Anterior cingulate cortex (tissue), 58 donors: Measurements from ENCODE around the gene GRAP2.
"Not testable (repeated sequence)": the region's sequence is repeated elsewhere in the genome, so short reads cannot be mapped to it uniquely, and the experiment has no call there.

Experiments
- DNase-seq, 58 donors: peaks; one replicate each; lab custom pipeline; 2025; lab: John Stamatoyannopoulos, UW

The GRAP2 gene

DNA sequence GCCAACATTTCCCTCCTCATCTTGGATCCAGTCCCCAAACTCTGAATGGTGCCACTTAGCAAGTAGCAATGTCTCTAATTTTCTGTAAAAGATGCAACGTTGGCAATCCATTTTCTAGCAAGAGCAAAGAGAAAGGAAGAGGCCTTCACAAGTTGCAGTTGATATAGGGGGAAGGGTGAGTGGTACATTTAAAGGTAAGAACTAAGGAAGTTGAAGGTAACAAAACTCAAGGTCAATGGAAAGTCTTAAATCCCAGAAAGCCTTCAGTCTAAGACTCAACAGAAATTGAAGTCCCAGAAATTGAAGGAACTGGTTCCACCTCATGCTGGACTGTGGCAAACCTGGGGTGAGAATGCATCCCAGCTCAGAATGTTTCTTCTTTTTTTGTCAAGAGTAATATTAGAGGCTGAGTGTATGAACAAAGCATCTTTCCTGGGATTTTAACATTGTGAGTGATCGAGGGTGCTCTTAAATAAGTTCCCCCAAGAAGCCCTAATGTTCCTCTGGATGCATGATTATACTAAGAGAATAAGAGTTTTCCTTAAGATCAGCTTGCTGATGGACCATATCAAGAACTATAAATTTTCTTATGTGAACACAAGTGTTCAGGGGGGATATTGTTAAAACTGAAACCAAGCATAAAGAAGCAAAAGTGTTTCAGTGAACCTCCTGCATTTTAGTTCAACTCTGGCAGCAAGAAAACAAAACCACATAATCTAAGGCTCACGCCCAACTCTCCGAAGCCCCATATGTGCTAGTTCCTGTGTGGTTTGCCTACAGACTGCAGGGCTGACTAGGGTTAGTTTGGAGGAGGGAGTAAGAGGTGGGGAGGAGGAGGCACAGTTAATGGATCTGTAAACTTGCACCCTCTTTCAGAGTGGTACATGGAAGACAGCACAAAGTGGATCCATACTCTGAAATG is at the start of gene GRAP2:
Gene GRAP2 (plus strand): TSS at position 779 of the 922 bp plus-strand sequence. CDS start 46,023 bp downstream, outside the sequence.
- DNase-seq: no peak

DNA sequence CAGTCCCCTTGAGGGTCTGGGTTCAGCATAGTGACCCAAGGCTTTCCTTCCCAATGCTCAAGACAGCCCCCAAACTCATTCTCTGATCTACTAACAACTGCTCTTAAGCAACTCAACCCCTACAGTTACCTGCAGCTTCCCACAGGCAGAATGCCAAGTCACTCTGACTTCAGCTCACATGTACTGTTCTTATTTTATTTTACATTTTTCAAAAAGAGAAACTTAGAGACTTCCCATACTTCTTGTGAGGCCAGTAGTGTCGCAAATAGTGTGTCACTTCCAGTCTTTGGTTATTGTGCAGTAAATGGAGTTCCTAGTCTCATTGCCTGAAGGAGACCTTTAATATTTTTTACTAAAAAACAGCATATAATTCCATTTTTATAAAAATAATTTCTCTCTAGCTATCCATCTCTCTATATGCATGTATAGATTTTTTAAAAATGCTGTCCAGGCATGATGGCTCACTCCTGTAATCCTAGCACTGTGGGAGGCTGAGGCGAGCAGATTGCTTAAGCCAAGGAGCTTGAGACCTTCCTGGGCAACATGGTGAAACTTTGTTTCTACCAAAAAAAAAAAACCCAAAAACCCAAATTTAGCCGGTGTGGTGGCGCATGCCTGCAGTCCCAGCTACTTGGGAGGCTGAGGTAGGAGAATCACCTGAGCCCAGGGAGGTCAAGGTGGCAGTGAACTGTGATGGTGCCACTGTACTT is 49.1 kb upstream of the GRAP2 start:
- DNase-seq: no peak

DNA sequence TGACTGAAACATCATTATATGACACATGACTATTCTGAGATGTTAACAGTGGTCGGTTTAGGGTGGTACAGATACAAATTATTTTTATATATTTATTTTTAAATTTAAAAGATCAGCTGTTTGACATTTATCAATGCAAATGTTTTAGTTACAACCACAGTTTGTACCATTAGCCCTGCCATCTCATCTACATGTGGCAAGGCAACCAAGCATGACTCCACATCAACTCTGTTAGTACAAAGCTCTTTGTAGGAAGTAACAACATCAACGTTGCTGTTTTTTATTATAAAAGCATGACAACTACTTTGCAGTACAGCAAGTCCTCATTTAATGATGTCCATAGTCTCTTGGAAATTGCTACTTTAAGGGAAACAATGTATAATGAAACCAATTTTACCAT is 48.1 kb upstream of the GRAP2 start:
- no peak for DNase-seq

DNA sequence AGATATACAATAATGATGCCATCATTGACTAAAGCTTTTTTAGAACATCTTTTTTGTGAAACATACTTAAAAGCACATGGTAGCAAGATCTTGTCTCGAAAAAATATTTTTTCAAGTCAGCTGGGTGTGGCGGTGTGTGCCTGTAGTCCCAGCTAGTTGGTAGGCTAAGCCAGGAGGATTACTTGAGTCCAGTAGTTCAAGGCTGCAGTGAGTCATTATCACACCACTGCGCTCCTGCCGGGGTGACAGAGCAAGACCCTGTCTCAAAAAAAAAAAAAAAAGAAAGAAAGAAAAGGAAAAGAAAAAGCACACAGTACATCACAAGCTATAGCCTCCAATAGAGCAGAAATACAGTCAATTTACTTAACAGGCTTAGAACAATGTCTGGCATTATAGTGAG is 44.3 kb upstream of the GRAP2 start:
- DNase-seq: no peak

DNA sequence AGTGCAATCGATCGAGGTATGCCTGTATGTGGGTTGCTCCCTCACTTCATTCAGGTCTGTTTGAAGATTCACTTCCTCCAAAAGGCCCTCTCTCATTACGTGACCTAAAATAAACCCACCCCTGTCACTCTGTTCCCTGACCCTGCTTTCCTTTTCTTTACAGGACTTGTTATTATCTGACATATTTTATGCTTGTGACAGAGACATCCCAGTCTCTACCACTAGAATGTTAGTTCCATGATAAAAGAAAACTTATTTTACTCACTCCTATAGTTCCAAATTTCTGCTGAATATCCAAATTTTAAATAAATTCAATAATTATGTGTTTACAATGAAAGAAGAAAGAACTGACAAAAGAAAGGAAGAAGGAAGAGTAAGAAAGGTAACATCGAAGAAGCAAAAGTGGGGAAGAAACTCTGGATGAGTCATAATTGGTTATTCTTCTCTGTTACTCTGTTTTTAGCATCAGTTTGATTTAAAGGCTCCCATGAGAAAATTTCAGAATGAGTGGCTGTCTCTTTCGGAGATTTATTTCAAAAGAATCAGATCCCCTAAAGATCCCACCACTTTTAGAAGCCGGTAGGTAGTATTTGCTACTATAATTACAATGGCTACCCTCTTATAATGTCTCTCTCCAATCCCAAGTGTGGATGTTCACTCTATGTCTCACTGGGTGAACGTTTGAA is 40.8 kb upstream of the GRAP2 start:
- no peak for DNase-seq

DNA sequence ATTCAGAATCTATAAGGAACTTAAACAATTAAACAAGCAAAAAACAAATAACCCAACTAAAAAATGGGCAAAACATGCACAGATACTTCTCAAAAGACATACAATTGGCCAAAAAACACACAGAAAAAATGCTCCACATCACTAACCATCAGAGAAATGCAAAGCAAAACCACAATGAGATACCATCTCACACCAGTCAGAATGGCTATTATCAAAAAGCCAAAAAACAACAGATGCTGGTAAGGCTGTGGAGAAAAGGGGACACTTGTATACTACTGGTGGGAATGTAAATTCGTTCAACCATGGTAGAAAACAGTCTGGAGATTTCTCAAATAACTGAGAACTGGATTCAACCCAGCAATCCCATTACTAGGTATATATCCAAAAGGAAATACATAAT is 32.1 kb upstream of the GRAP2 start:
- DNase-seq: no peak

DNA sequence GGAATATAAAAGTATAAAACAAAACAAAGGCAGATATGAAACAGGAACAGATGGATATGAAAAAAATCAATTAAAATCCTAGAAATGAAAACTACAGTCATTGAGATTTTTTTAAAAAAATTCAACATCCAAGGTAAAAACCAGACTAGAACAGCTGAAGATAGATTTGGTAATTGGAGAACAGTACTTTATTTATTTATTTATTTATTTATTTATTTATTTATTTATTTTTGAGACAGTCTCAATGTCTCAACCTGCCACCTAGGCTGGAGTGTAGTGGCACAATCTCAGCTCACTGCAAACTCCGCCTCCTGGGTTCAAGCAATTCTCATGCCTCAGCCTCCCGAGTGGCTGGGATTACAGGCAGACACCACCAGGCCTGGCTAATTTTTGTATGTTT is 31.1 kb upstream of the GRAP2 start:
- DNase-seq: not testable (repeated sequence)

DNA sequence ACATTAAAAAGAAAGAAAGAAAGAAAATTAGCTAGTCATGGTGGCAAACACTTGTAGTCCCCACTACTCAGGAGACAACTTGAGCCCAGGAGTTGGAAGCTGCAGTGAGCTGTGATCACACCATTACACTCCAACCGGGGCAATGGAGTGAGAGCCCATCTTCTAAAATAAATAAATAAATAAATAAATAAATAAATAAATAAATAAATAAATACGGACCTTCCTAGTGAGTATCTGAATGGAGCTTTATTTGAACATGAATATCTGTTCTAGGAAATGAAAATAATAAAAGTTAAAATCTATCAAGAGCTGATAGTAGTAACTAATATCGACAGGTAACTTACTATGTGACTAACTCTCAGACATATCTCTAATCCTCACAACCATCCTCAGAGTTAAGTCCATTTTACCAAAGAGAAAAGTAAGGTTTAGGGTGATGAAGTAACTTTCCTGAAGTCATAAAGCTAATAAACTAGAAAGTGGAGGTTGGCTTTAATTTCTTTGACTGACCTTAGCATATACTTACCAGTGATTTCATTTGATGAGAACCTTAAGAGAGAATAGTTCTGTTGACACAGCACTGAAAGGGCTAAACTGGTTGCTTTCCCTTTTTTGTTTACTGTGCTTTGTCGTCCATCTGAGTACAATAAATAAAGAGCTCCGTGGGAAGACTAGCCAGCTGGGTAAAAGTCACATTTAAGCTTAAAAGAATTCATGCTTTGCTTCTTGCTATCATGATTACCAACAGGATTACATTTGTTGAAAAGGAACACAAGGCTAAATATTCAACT is 29.7 kb upstream of the GRAP2 start:
- DNase-seq: no peak

DNA sequence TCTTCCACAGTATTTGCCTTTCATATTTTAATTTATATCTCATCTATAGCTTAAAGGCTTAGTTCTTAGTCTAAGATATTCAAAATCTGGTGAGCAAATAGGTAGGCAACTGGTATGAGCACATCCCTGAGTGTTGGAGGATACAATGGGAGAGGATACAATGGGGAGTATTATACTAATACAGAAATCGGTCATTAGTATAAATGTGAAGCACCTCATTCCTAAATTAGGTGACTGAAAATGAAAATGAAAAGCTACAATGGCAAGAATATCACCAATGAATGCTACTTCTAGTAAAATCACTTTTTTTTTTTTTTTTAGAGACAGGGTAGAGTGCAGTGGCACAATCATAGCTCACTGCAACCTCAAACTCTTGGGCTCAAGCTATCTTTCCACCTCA is 28.3 kb upstream of the GRAP2 start:
- no peak for DNase-seq

DNA sequence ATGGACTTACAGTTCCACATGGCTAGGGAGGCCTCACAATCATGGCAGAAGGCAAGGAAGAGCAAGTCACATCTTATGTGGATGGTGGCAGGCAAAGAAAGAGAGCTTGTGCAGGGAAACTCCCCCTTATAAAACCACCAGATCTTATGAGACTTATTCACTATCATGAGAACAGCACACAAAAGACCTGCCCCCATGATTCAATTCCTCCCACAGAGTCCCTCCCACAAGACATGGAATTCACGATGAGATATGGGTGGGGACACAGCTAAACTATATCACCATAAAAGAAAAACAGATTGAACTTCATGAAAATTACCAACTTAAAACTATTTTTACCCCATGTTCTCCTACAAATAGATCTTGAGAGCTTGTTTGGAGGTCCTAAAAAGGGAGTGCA is 26.9 kb upstream of the GRAP2 start:
- DNase-seq: no peak

DNA sequence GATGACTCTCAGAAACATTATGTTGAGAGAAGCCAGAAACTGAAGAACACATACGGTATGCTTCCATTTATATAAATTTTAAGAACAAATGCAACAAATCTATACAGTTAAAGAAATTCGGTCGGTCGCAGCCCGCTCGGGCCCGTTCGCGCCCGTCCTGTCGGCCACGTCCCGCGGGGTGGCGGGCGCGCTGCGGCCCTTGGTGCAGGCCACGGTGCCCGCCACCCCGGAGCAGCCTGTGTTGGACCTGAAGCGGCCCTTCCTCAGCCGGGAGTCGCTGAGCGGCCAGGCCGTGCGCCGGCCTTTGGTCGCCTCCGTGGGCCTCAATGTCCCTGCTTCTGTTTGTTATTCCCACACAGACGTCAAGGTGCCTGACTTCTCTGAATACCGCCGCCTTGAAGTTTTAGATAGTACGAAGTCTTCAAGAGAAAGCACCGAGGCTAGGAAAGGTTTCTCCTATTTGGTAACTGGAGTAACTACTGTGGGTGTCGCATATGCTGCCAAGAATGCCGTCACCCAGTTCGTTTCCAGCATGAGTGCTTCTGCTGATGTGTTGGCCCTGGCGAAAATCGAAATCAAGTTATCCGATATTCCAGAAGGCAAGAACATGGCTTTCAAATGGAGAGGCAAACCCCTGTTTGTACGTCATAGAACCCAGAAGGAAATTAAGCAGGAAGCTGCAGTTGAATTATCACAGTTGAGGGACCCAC is 25.6 kb upstream of the GRAP2 start:
- DNase-seq: peak in 1 of 58 donors; percentile 4

DNA sequence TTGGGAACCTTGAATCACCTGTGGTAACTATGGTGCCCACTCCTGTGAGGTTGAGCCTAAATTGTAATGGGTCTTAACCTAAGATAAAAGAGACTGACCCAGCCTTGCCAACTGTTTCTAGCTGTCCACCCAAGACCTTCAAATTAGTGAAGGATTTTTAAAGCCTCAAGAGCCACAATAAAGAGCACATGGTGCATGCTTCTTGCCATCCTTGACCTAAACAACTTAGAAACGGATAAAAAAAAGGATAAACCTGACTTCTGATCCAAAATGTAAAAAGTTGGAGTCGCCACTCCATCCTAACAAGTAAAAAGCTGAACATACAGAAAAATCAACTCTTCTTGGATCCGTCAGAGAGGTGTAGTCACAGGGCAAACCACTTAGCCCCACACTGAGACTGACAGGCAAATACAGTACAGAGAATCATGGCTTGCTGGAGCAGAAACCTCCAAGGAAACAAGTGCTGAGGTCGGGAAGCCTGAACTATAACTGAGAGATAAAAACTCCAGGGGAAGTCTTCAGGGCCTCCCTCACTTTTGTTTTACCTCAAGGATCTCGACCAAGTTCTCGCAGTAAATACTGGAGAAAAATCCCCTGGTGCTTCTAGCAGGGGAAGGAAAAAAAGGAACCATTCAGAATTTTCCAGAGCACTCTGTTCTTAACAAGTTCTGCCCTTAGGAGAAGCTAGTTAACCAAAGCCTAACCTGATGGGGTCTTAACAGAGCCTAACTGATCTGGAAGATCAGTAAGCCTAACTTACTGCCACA is 23.6 kb upstream of the GRAP2 start:
- no peak for DNase-seq

DNA sequence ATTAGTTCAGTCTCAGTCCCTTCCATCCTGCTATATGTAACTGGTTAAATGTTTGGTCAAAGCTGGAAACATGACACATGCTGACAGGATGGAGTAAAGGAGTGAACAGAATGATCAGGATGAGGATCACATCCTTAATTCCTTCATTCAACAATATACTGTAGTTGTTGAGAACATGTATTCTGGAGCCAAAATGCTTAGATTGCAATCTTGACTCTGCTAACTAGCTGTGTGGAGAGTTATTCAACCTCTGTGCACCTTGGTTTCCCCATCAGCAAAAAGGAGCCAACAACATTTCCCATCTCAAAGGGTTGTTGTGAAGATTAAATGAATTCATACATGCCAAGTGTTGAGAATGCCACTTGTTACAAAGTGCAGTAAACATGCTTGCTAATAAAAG is 20.2 kb upstream of the GRAP2 start:
- no peak for DNase-seq

DNA sequence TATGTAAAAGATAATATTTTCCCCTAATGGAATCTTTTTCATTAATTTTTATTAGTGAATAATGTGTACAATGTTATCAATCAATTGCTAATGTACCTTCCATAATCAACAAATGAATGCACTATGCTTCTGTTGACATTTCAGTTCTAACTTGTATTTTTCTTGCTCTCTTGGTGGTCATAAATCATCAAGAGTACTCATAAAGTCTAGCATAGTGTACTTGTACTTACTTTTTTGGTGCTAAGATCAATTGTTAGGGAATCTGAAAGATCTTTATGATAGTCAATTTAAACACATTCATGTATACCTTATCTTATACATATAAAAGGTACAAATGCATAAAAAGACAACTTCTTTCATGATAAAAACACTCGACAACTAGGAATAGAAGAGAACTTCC is 17.8 kb upstream of the GRAP2 start:
- no peak for DNase-seq

DNA sequence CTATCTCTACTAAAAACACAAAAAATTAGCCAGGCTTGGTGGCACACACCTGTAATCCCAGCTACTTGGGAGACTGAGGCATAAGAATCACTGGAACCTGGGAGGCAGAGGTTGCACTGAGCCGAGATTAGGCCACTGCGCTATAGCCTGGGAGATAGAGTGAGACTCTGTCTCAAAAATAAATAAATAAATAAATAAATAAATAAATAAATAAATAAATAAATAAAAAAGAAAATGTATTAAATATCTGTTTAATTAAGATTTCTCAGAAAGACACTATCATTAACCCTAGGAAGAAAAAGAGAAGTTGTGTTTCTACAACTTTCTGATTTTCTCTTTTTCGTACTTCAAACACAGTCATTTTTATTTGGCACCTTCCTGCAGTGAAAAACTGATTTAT is 11.0 kb upstream of the GRAP2 start:
- not testable (repeated sequence) for DNase-seq

DNA sequence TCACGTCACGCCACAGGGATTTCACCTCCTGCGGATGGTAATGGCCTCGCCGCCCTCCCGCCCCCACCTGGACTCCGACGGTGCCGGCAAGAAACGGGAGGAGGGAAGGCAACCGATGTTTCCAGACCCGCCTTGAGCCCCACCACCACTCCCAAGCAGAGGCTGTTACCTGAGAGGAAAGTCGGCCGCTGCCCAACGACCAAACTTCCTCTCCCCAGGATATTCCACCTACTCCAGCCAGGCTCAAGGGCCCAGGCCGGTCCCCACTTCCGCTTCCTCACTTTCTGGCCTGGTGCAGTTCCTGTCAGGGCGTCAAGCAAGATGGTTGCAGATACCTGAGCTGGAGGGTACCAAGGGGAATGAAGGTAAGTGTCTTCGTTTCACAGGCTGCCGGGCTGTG is 7.4 kb upstream of the GRAP2 start, which contains the start of gene ENTHD1:
Gene ENTHD1 (minus strand): TSS at position 235 of the 400 bp plus-strand sequence. CDS start 6,012 bp downstream, outside the sequence.
- no peak for DNase-seq

DNA sequence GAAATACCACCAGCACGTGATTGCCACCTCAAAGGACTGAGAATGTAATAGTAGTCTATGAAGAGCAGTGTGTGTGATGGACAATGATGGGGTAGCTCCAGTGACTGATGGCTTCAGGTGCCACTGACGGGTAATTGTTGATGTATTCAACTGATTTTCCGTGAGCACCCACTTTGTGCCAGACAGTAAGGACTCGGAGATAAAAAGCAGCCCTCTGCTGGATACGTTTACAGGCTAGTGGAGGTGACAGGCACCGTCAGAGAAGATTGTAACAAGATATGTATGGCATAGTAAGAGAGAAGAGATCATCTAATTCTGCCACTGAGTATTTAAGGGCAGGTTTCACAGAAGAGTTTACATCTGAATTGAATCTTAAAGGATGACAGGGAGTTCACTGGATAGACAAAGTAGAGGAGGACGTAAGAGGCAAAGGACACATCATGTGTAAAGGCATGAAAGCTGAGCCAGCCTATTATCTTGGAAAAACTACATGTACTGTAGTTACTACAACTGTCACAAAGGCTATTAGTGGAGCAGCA is 6.3 kb upstream of the GRAP2 start:
- no peak for DNase-seq

DNA sequence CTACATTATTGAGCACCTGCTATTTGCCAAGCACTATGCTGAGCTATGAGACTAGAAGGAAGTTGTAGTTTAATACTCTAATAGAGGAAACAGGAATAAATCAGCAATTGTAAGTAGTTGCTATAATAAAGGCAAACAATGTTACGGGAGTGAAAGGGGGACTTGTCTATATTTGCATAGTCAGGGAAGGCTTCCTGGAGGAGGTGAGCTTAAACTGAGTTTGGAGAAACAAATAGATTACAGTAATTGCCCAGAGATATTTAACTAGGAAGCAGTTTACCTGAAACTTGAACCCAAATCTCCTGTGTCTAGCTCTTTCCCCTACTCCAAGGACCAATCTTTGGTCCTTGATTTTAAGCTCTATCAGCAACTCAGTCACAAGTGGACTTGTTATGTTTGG is 5.2 kb upstream of the GRAP2 start:
- no peak for DNase-seq
